Vagina (tissue), 2 donors: Measurements from ENCODE around the gene SNED1.

Experiments used
- CTCF ChIP-seq, 3 experiments: fragments of 450-650 bp in 2 of 3; fragments of 200-600 bp in 1 of 3; sonication (generic) in 1 of 3; IDR thresholded peaks; one replicate each; pipeline ENCODE4 v1.5.1; 2017 to 2019; ENCODE audit warnings: antibody characterized with exemption in 3 of 3, mild to moderate bottlenecking in 2 of 3, moderate library complexity in 2 of 3
- POLR2A ChIP-seq, 2 donors: fragments of 450-650 bp; IDR thresholded peaks; one replicate each; pipeline ENCODE4 v1.6.1; 2017; ENCODE audit warnings: antibody characterized with exemption in 2 of 2, mild to moderate bottlenecking in 2 of 2, moderate library complexity in 2 of 2

DNA sequence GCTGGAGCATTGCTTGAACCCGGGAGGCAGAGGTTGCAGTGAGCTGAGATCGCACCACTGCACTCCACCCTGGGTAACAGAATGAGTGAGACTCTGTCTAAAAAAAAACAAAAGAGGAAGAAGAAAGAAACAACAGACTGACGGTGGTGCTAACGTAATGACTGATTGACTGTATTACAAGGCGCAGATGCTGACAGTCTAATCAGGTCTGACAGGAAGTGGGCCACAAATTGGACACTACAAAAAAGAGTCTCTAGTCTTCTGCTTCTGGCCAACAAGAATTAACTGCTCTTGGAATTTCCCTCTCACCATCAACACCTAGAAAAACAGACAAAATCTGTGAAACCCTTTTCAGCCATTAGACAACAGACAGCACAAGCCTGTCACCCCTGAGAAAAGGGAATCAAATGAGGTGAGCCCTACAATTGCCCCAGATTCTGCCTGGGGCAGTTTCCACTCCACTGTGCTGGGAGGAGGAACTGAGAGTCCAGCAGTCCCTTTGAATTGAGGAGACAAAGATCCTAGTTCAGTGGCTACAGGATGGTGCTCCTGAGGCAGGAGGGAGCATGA lies 43.3 kb downstream of the SNED1 start:
- TF ChIP-seq CTCF (IDR thresholded peaks at IDR 0.05) (no peak), POLR2A (IDR thresholded peaks at IDR 0.05) (no peak)
